GM06990 (cell line): ENCODE data around the gene DOLPP1.

Experiments
- DNase-seq: peaks from one replicate; pipeline ENCODE4 v3.0.0-alpha.2; 2011; ENCODE audit not compliant: insufficient read length; ENCODE audit errors: extremely low read depth
- H3K27me3 ChIP-seq: replicated peaks from 2 replicates; pipeline ENCODE4 v1.6.0; 2011; ENCODE audit warnings: low read length; ENCODE audit not compliant: control insufficient read depth, insufficient read depth
- H3K36me3 ChIP-seq: 2 replicates; pipeline ENCODE4 v1.5.1; 2011; ENCODE audit warnings: low read length; ENCODE audit not compliant: control insufficient read depth, insufficient read depth
- H3K4me3 ChIP-seq: replicated peaks from 2 replicates; pipeline ENCODE4 v1.5.1; 2011; ENCODE audit warnings: low read depth, mild to moderate bottlenecking, control low read depth, low read length
- TF ChIP-seq, protein P1 (sequence below): IDR thresholded peaks from 2 replicates; pipeline ENCODE4 v1.5.1; 2011; ENCODE audit warnings: low read length, control low read depth, mild to moderate bottlenecking, inconsistent platforms; ENCODE audit not compliant: insufficient read depth, poor library complexity, severe bottlenecking

Gene DOLPP1

DNA sequence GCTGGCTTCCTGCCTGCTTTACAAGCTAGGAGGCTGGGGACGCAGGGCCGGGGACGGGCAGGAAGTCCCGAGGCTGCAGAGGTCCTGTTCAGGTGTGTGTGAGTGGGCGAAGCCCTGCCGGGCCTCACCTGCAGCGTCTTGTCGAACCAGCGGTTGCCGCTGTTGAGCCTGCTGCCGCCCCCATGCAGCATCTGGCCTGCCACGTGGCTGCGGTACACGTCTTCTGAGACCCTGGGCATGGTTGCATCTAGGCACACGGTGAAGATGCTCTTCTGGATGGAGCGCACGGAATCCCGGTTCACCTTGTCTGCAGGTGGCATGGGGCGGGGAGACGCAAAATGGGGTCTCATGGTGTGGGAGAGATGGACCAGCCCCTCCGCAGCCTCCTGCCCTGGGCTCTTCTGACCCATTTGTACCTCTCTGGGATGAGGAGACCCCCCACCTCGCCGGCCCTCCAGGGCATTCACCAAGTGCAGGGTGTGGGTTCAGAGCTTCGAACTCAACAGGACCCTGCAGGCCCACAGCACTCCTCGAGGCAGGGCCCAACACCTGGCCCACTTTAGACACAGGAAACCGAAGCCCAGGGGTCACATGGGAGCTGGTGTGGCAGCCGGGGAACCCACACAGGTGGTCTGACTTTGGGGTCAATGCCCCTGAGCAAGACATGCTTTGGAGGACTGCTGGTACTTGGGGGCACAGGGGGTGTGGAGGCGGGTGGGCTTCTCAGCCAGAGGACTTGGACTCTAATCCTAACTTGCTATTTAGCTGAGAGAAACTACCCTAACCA lies 19.7 kb downstream of the DOLPP1 start:
- no peaks in the 10 kb centered on the region for H3K27me3 ChIP-seq
- H3K4me3 ChIP-seq: no peak overlapping the region
- DNase-seq: no peak
- TF ChIP-seq, protein P1, sequence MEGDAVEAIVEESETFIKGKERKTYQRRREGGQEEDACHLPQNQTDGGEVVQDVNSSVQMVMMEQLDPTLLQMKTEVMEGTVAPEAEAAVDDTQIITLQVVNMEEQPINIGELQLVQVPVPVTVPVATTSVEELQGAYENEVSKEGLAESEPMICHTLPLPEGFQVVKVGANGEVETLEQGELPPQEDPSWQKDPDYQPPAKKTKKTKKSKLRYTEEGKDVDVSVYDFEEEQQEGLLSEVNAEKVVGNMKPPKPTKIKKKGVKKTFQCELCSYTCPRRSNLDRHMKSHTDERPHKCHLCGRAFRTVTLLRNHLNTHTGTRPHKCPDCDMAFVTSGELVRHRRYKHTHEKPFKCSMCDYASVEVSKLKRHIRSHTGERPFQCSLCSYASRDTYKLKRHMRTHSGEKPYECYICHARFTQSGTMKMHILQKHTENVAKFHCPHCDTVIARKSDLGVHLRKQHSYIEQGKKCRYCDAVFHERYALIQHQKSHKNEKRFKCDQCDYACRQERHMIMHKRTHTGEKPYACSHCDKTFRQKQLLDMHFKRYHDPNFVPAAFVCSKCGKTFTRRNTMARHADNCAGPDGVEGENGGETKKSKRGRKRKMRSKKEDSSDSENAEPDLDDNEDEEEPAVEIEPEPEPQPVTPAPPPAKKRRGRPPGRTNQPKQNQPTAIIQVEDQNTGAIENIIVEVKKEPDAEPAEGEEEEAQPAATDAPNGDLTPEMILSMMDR: no peak
- H3K36me3 ChIP-seq: no peaks in the 10 kb centered on the region

GRCh38 chr9:129101279-129101678 lies 20.4 kb downstream of the DOLPP1 start:
- TF ChIP-seq, protein P1: no peak
- Histone ChIP-seq H3K4me3 (no peak overlapping the region), H3K36me3 (no peaks in the 10 kb centered on the region), H3K27me3 (no peaks in the 10 kb centered on the region)
- no peak for DNase-seq

GRCh38 chr9:129102095-129102525 lies 21.2 kb downstream of the DOLPP1 start:
- H3K4me3 ChIP-seq: no peak overlapping the region
- H3K36me3 ChIP-seq: no peaks in the 10 kb centered on the region
- H3K27me3 ChIP-seq: no peaks in the 10 kb centered on the region
- no peak for DNase-seq
- TF ChIP-seq, protein P1: no peak

DNA sequence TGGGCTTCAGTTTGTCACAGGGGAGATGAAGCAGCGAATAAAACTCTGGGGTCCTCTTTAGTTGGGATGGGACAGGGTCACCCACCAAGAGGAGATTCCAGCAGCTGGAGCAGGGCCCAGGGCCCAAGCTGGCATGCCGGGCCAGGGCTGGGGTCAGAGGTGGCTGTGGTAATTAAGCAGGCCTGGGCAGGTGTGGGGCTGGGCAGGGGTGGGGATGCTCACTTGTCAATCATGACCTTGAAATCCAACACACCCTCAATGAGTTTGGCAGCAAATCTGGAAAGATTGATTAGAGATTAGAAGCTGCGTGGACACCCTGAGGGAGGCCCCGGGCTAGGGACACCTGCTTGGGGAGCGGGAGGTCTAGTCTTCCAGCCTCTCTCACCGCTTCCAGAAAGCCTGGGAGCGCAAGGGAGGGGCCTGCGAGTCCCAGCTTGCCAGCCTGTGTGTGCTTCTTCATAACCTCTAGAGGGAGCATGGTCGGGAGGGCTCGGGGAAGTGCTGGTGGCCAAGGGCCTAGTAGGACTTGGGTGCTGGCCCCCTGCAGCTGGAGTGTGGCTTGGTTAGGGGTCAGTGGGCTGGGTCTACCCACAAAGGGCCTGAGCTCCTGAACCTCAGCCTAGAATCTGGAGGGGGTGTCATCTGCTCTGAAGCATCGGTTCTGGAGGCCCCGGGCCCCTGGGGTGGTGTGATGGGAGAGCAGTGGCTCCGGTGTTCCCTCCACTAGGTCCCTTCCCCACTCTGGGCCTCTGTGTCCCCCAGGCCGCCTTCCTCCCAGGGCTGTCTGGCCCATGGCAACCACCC lies 22.1 kb downstream of the DOLPP1 start:
- Histone ChIP-seq H3K36me3 (no peaks in the 10 kb centered on the region), H3K4me3 (no peak overlapping the region), H3K27me3 (no peaks in the 10 kb centered on the region)
- TF ChIP-seq, protein P1: peak; percentile 73
- no peak for DNase-seq

DNA sequence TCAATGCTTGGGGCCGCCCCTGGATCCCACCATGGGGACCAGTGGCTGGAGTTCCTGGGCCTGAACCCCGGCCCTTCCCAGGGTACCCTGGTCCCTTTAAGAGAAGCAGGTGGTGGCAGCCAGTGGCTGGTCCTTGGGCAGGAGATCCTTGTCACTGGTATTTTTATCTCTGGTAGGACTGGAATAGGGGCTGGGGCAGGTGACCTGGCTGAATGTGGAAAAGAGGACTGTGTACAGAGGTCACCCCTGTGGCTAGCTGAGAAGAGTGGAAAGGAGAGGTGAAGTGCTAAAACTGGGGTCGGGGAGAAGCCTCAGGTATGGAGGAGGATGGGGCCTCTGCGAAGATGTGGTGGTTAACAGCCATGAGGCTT lies 22.7 kb downstream of the DOLPP1 start:
- H3K36me3 ChIP-seq: no peaks in the 10 kb centered on the region
- no peak overlapping the region for H3K4me3 ChIP-seq
- no peak for DNase-seq
- TF ChIP-seq, protein P1: no peak
- H3K27me3 ChIP-seq: no peaks in the 10 kb centered on the region
